Measurements from ENCODE around the gene LPCAT1. TPM values are rescaled to one million over a fixed set of nuclear protein-coding genes. Genes with fewer than 3 reads are reported as not detected.

LPCAT1 gene
- total RNA-seq, 1 experiment from 2014 or later: 17.1 TPM

DNA sequence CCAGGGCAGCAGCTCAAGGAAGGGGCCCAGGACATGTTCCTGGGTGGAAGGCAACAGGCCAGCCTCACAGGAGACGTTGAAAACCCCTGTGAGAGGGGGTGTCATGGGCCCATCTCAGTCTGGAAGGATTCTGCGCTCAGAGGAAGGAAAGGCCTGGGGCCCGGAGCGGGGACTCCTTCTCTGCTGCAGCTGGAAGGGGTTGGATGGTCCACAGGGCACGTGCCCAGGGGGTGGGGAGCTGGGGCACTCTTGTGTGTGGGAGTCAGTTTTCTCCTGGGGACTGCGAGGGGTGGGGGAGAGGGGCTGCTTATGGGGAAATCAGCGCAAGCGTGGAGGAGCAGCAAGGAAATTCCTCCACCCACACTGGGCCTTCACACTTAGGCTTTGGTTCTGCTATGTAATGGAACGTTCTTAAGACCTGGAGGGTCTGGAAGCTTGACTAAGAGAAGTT lies 2.9 kb upstream of the LPCAT1 start:
- no peak for DNase-seq (ENCODE audit: unreplicated experiment)
- no peak overlapping the region for H3K4me3 Mint-ChIP-seq (ENCODE audit: unreplicated experiment)
- H3K27ac Mint-ChIP-seq (ENCODE audit: low read depth, unreplicated experiment): no peak overlapping the region
- peaks cover 13% of the 10 kb centered on the region for H3K27me3 Mint-ChIP-seq (ENCODE audit: insufficient read depth, unreplicated experiment)
- H3K9me3 Mint-ChIP-seq (ENCODE audit: unreplicated experiment): no peaks in the 10 kb centered on the region
- ChIA-PET POLR2A (interaction anchor here (0.5 kb wide), 1 partner anchor 223 kb away, joined by 3 read pairs; no protein-coding TSS in a partner anchor), CTCF (interaction anchor here (1.1 kb wide), 1 partner anchor 118 kb away, joined by 4 read pairs; no protein-coding TSS in a partner anchor)
- H3K36me3 Mint-ChIP-seq (ENCODE audit: insufficient read depth, unreplicated experiment): no peaks in the 10 kb centered on the region
- intact Hi-C loops (cut with micrococcal nuclease): no loop called here
- TF ChIP-seq, protein P1, sequence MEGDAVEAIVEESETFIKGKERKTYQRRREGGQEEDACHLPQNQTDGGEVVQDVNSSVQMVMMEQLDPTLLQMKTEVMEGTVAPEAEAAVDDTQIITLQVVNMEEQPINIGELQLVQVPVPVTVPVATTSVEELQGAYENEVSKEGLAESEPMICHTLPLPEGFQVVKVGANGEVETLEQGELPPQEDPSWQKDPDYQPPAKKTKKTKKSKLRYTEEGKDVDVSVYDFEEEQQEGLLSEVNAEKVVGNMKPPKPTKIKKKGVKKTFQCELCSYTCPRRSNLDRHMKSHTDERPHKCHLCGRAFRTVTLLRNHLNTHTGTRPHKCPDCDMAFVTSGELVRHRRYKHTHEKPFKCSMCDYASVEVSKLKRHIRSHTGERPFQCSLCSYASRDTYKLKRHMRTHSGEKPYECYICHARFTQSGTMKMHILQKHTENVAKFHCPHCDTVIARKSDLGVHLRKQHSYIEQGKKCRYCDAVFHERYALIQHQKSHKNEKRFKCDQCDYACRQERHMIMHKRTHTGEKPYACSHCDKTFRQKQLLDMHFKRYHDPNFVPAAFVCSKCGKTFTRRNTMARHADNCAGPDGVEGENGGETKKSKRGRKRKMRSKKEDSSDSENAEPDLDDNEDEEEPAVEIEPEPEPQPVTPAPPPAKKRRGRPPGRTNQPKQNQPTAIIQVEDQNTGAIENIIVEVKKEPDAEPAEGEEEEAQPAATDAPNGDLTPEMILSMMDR (IDR thresholded peaks at IDR 0.05; ENCODE audit: unreplicated experiment): no peak
- BruUV-seq (replicated peaks): no TSS peak
- peaks cover 12% of the 10 kb centered on the region for H3K4me1 Mint-ChIP-seq (ENCODE audit: insufficient read depth, unreplicated experiment)

DNA sequence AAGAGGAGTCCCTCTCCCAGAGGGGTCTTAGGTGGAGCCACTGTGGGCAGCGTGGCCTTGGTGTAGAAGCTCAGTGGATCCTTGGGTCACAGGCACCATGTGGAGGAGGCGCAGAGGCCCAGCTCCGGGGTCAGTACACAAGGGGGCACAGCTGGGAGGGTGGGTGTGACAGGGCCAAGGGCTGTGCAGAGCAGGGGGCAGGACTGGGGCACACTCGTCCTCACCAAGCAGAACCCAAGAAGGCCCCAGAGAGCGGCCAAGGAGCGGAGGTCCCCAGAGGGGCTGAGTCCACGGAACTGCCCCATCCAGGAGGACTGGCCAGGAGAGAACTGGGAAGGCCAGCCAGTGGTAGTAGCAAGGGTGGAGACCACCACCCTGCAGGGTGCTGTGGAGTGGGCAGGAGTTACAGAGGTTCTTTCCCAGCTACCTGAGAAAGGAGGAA lies 2.5 kb upstream of the LPCAT1 start:
- intact Hi-C loops (cut with micrococcal nuclease): no loop called here
- H3K27ac Mint-ChIP-seq (ENCODE audit: low read depth, unreplicated experiment): no peak overlapping the region
- no TSS peak for BruUV-seq (replicated peaks)
- peaks cover 8% of the 10 kb centered on the region for H3K27me3 Mint-ChIP-seq (ENCODE audit: insufficient read depth, unreplicated experiment)
- H3K4me1 Mint-ChIP-seq (ENCODE audit: insufficient read depth, unreplicated experiment): peaks cover 15% of the 10 kb centered on the region
- TF ChIP-seq, protein P1 (IDR thresholded peaks at IDR 0.05; ENCODE audit: unreplicated experiment): no peak
- CTCF ChIA-PET: no interaction called here
- POLR2A ChIA-PET: no interaction called here
- no peak for DNase-seq (ENCODE audit: unreplicated experiment)
- no peaks in the 10 kb centered on the region for H3K36me3 Mint-ChIP-seq (ENCODE audit: insufficient read depth, unreplicated experiment)
- no peak overlapping the region for H3K4me3 Mint-ChIP-seq (ENCODE audit: unreplicated experiment)
- no peaks in the 10 kb centered on the region for H3K9me3 Mint-ChIP-seq (ENCODE audit: unreplicated experiment)

DNA sequence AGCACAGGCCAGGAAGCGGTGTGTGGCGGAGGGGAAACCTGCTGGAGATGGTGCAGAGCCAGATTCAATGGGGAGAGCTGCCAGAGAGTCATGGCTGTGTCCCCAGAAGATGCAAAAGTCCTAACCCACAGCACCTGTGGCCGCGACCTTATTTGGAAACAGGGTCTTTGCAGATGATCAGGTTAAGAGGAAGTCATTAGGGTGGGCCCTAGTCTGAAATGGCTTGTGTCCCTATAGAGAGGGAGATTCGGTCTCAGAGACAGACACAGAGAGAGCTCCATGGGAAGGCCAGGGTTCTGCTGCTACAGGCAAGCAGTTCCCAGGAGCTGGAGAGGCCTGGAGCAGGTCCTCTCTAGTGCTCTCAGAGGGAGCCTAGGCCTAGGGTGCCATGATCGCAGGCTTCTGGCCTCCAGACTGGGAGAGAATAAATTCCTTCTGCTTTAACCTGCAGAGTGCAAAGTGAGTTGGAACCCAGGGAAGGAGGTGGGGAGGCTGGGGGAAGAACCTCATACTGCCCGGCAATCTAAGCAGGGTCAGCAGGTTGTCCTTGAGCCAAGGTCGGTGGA lies 1.9 kb upstream of the LPCAT1 start:
- intact Hi-C loops (cut with micrococcal nuclease): no loop called here
- Mint-ChIP-seq H3K4me3 (ENCODE audit: unreplicated experiment) (no peak overlapping the region), H3K9me3 (ENCODE audit: unreplicated experiment) (no peaks in the 10 kb centered on the region), H3K36me3 (ENCODE audit: insufficient read depth, unreplicated experiment) (peaks cover under 1% of the 10 kb centered on the region), H3K4me1 (ENCODE audit: insufficient read depth, unreplicated experiment) (peaks cover 15% of the 10 kb centered on the region), H3K27ac (ENCODE audit: low read depth, unreplicated experiment) (no peak overlapping the region), H3K27me3 (ENCODE audit: insufficient read depth, unreplicated experiment) (peaks cover 3% of the 10 kb centered on the region)
- no peak for DNase-seq (ENCODE audit: unreplicated experiment)
- POLR2A ChIA-PET: no interaction called here
- TF ChIP-seq, protein P1 (IDR thresholded peaks at IDR 0.05; ENCODE audit: unreplicated experiment): no peak
- no TSS peak for BruUV-seq (replicated peaks)
- CTCF ChIA-PET: interaction anchor here (0.6 kb wide), 1 partner anchor 139 kb away, joined by 3 read pairs; no protein-coding TSS in a partner anchor

DNA sequence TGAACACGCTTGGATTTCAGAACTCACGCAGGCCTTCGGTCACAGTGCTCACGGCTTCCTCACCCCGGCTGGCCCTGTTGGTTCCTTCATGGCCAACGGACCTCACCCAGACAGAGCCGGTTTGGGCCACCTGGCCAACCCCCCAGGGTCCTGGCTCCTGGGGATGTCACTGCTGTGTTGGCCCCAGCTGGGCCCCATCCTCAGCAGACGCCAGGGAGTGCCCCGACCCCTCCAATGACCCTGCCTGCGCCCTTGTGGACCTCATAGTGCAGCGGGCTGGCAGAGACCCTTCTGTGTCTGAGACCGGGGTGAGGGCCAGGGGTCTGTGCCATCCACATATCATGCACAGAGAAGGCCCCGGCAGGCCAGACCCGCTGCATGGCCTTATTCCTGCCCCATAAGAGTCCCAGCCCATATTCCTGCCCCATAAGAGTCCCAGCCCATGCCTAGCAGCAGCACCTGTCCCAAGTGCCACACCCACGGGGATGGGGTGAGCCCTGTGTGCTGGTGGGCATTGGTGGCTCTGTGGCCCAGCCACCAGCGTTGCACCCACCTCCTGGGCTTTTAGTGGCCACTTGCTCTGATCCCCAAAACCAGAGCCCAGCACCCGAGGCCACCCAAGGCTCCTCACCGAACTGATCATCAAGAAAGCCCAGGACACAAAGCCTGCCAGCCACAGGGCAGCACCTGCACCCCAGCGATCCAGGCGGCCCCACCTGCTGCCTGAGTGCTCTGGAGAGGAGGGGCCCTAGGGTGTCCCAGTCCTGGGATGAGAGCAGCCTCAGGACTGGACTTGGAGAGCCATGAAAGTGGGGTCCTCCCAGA lies 1.3 kb upstream of the LPCAT1 start:
- POLR2A ChIA-PET: interaction anchor here (0.7 kb wide), 1 partner anchor 1255 kb away, joined by 3 read pairs; no protein-coding TSS in a partner anchor
- Mint-ChIP-seq H3K27me3 (ENCODE audit: insufficient read depth, unreplicated experiment) (no peaks in the 10 kb centered on the region), H3K27ac (ENCODE audit: low read depth, unreplicated experiment) (no peak overlapping the region), H3K4me1 (ENCODE audit: insufficient read depth, unreplicated experiment) (peaks cover 15% of the 10 kb centered on the region), H3K36me3 (ENCODE audit: insufficient read depth, unreplicated experiment) (peaks cover 8% of the 10 kb centered on the region), H3K9me3 (ENCODE audit: unreplicated experiment) (no peaks in the 10 kb centered on the region), H3K4me3 (ENCODE audit: unreplicated experiment) (peak overlapping the region; percentile 48)
- TF ChIP-seq, protein P1 (IDR thresholded peaks at IDR 0.05; ENCODE audit: unreplicated experiment): no peak
- no TSS peak for BruUV-seq (replicated peaks)
- intact Hi-C loops (cut with micrococcal nuclease): loop anchor here (5.0 kb wide), 1 partner anchor 77 kb away; no protein-coding TSS in a partner anchor
- DNase-seq (ENCODE audit: unreplicated experiment): no peak
- CTCF ChIA-PET: interaction anchor here (0.6 to 1.2 kb wide), 3 partner anchors 55 to 138 kb away, joined by 3 read pairs; no protein-coding TSS in a partner anchor

Measured in MCF 10A (cell line).